WTC11 (cell line): ENCODE data around the gene ELMO3. TPM values are rescaled to one million over a fixed set of nuclear protein-coding genes. Genes with fewer than 3 reads are reported as not detected.
A peak's percentile ranks its signal among the peaks of the same experiment; 100 is the strongest.

ENCODE experiments used
- CDX4 ChIP-seq: fragments of 250-450 bp; sonication (Bioruptor Pico); IDR thresholded peaks from 2 replicates; pipeline ENCODE4 v1.9.0; 2021; ENCODE audit warnings: moderate library complexity, mild to moderate bottlenecking, inconsistent platforms, borderline replicate concordance
- CREB1 ChIP-seq: sonication (generic); formaldehyde crosslinking; IDR thresholded peaks from 2 replicates; pipeline ENCODE4 v1.8.0; 2023; ENCODE audit warnings: mild to moderate bottlenecking, missing genetic modification reagents
- ELF4 ChIP-seq: sonication (generic); formaldehyde crosslinking; IDR thresholded peaks from 2 replicates; pipeline ENCODE4 v1.8.1; 2022; ENCODE audit warnings: low read depth, mild to moderate bottlenecking, moderate library complexity, missing genetic modification reagents
- ESRRA ChIP-seq: sonication (generic); formaldehyde crosslinking; IDR thresholded peaks from 2 replicates; pipeline ENCODE4 v1.8.1; 2022; ENCODE audit warnings: mild to moderate bottlenecking, missing genetic modification reagents, borderline replicate concordance
- ETV6 ChIP-seq: sonication (generic); formaldehyde crosslinking; IDR thresholded peaks from 2 replicates; pipeline ENCODE4 v1.8.1; 2022; ENCODE audit warnings: mild to moderate bottlenecking, missing genetic modification reagents
- FOXP1 ChIP-seq: sonication (generic); formaldehyde crosslinking; IDR thresholded peaks from 2 replicates; pipeline ENCODE4 v1.8.0; 2022; ENCODE audit warnings: missing genetic modification reagents, mild to moderate bottlenecking, moderate library complexity, borderline replicate concordance
- JAZF1 ChIP-seq: fragments of 250-450 bp; sonication (Bioruptor Pico); IDR thresholded peaks from 2 replicates; pipeline ENCODE4 v1.9.0; 2021; ENCODE audit warnings: moderate library complexity, mild to moderate bottlenecking, inconsistent platforms
- MXD4 ChIP-seq: fragments of 250-450 bp; sonication (Bioruptor Pico); IDR thresholded peaks from 2 replicates; pipeline ENCODE4 v1.8.0; 2021; ENCODE audit warnings: mild to moderate bottlenecking, moderate library complexity, borderline replicate concordance
- NR1H2 ChIP-seq: sonication (generic); formaldehyde crosslinking; IDR thresholded peaks from 2 replicates; pipeline ENCODE4 v1.9.0; 2021; ENCODE audit warnings: mild to moderate bottlenecking, moderate library complexity, missing genetic modification reagents
- TEAD4 ChIP-seq: sonication (generic); formaldehyde crosslinking; IDR thresholded peaks from 2 replicates; pipeline ENCODE4 v1.8.0; 2022; ENCODE audit warnings: mild to moderate bottlenecking, missing genetic modification reagents
- USF1 ChIP-seq: sonication (generic); formaldehyde crosslinking; IDR thresholded peaks from 2 replicates; pipeline ENCODE4 v1.8.0; 2022; ENCODE audit warnings: mild to moderate bottlenecking, missing genetic modification reagents
- ZNF121 ChIP-seq: sonication (generic); formaldehyde crosslinking; IDR thresholded peaks from 2 replicates; pipeline ENCODE4 v1.8.0; 2023; ENCODE audit warnings: missing genetic modification reagents
- ZNF219 ChIP-seq: sonication (generic); formaldehyde crosslinking; IDR thresholded peaks from 2 replicates; pipeline ENCODE4 v1.8.0; 2023; ENCODE audit warnings: missing genetic modification reagents, mild to moderate bottlenecking, borderline replicate concordance
- ZNF232 ChIP-seq: sonication (generic); formaldehyde crosslinking; IDR thresholded peaks from 2 replicates; pipeline ENCODE4 v1.8.0; 2022; ENCODE audit warnings: mild to moderate bottlenecking, missing genetic modification reagents
- ZNF416 ChIP-seq: fragments of 250-450 bp; sonication (Bioruptor Pico); IDR thresholded peaks from 2 replicates; pipeline ENCODE4 v1.9.0; 2021; ENCODE audit warnings: mild to moderate bottlenecking, inconsistent platforms
- total RNA-seq: library from RNA; stranded (reverse); gene quantifications from 3 replicates; pipeline ENCODE4 v1.2.3, GENCODE V29; 2021
- TF ChIP-seq, protein P1 (sequence below): sonication (generic); formaldehyde crosslinking; IDR thresholded peaks from 2 replicates; pipeline ENCODE4 v1.8.0; 2023; ENCODE audit warnings: missing genetic modification reagents, mild to moderate bottlenecking, borderline replicate concordance
- TF ChIP-seq, protein P2 (sequence below): fragments of 200-600 bp; IDR thresholded peaks from 2 replicates; pipeline ENCODE4 v1.8.0; 2022; ENCODE audit warnings: antibody characterized with exemption
- TF ChIP-seq, protein P3 (sequence below): sonication (generic); formaldehyde crosslinking; IDR thresholded peaks from 2 replicates; pipeline ENCODE4 v1.8.1; 2022; ENCODE audit warnings: mild to moderate bottlenecking, missing genetic modification reagents, moderate library complexity, borderline replicate concordance
- TF ChIP-seq, protein P4 (sequence below): sonication (generic); formaldehyde crosslinking; IDR thresholded peaks from 2 replicates; pipeline ENCODE4 v1.8.1; 2023; ENCODE audit warnings: mild to moderate bottlenecking, missing genetic modification reagents, moderate library complexity
- TF ChIP-seq, protein P5 (sequence below): sonication (generic); formaldehyde crosslinking; IDR thresholded peaks from 2 replicates; pipeline ENCODE4 v1.8.0; 2023; ENCODE audit warnings: missing genetic modification reagents
- TF ChIP-seq, protein P6 (sequence below): sonication (generic); formaldehyde crosslinking; IDR thresholded peaks from 2 replicates; pipeline ENCODE4 v1.8.1; 2023; ENCODE audit warnings: mild to moderate bottlenecking, missing genetic modification reagents, moderate library complexity
- TF ChIP-seq, protein P7 (sequence below): sonication (generic); formaldehyde crosslinking; IDR thresholded peaks from 2 replicates; pipeline ENCODE4 v1.8.0; 2022; ENCODE audit warnings: mild to moderate bottlenecking, missing genetic modification reagents
- TF ChIP-seq, protein P8 (sequence below): fragments of 250-450 bp; sonication (Bioruptor Pico); conservative IDR thresholded peaks from 2 replicates; pipeline ENCODE4 v1.9.0; 2021; ENCODE audit warnings: mild to moderate bottlenecking

Gene ELMO3
- total RNA-seq, 1 experiment from 2014 or later = 13.6 TPM

DNA sequence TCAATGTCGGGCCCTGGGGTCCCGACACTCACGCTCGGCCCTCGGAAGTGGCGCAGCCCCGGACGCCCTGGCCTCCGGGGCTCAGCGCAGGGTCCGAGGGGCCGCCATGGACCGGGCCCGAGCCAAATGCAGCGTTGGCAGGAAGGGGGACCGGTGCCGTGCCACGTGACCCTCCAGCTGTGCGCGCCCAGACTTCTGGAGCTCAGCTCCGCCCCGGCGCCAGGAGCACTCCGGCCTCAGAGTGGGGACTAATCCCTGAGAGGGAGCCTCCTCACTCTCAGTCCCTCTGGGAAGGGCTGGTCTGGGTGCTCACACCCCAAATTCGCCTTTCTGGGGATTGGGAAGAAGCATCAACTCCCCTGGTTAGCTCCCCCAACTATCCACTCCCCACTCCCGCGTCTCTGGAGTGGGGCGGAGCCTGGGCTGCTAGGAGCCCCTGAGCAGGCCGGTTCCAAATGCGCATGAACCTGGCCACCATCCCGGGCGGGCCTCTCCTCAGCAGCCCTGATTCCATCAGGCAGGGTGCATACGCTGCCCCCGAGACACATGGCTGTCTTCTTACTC is 48.0 kb upstream of the ELMO3 start, which contains the start of gene B3GNT9 (continued):
- TF ChIP-seq ZNF416 (CRISPR knock-in tag) (no peak), ELF4 (no peak), ETV6 (no peak), ZNF219 (CRISPR knock-in tag) (0 out of 2 replicates have a peak, but pooled peaks have one; percentile 0), ZNF232 (CRISPR knock-in tag) (no peak), ZNF121 (CRISPR knock-in tag) (no peak), CREB1 (0 out of 2 replicates have a peak, but pooled peaks have one; percentile 22), USF1 (peak; percentile 96), MXD4 (CRISPR knock-in tag) (no peak), ESRRA (CRISPR knock-in tag) (0 out of 2 replicates have a peak, but pooled peaks have one; percentile 68), JAZF1 (no peak), TEAD4 (CRISPR knock-in tag) (no peak), FOXP1 (no peak), NR1H2 (CRISPR knock-in tag) (no peak), CDX4 (CRISPR knock-in tag) (no peak)
- TF ChIP-seq, protein P1, sequence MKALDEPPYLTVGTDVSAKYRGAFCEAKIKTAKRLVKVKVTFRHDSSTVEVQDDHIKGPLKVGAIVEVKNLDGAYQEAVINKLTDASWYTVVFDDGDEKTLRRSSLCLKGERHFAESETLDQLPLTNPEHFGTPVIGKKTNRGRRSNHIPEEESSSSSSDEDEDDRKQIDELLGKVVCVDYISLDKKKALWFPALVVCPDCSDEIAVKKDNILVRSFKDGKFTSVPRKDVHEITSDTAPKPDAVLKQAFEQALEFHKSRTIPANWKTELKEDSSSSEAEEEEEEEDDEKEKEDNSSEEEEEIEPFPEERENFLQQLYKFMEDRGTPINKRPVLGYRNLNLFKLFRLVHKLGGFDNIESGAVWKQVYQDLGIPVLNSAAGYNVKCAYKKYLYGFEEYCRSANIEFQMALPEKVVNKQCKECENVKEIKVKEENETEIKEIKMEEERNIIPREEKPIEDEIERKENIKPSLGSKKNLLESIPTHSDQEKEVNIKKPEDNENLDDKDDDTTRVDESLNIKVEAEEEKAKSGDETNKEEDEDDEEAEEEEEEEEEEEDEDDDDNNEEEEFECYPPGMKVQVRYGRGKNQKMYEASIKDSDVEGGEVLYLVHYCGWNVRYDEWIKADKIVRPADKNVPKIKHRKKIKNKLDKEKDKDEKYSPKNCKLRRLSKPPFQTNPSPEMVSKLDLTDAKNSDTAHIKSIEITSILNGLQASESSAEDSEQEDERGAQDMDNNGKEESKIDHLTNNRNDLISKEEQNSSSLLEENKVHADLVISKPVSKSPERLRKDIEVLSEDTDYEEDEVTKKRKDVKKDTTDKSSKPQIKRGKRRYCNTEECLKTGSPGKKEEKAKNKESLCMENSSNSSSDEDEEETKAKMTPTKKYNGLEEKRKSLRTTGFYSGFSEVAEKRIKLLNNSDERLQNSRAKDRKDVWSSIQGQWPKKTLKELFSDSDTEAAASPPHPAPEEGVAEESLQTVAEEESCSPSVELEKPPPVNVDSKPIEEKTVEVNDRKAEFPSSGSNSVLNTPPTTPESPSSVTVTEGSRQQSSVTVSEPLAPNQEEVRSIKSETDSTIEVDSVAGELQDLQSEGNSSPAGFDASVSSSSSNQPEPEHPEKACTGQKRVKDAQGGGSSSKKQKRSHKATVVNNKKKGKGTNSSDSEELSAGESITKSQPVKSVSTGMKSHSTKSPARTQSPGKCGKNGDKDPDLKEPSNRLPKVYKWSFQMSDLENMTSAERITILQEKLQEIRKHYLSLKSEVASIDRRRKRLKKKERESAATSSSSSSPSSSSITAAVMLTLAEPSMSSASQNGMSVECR (CRISPR knock-in tag) = peak; percentile 62; the same call in 1 of the 2 replicates
- TF ChIP-seq, protein P2, sequence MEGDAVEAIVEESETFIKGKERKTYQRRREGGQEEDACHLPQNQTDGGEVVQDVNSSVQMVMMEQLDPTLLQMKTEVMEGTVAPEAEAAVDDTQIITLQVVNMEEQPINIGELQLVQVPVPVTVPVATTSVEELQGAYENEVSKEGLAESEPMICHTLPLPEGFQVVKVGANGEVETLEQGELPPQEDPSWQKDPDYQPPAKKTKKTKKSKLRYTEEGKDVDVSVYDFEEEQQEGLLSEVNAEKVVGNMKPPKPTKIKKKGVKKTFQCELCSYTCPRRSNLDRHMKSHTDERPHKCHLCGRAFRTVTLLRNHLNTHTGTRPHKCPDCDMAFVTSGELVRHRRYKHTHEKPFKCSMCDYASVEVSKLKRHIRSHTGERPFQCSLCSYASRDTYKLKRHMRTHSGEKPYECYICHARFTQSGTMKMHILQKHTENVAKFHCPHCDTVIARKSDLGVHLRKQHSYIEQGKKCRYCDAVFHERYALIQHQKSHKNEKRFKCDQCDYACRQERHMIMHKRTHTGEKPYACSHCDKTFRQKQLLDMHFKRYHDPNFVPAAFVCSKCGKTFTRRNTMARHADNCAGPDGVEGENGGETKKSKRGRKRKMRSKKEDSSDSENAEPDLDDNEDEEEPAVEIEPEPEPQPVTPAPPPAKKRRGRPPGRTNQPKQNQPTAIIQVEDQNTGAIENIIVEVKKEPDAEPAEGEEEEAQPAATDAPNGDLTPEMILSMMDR = no peak
- TF ChIP-seq, protein P3, sequence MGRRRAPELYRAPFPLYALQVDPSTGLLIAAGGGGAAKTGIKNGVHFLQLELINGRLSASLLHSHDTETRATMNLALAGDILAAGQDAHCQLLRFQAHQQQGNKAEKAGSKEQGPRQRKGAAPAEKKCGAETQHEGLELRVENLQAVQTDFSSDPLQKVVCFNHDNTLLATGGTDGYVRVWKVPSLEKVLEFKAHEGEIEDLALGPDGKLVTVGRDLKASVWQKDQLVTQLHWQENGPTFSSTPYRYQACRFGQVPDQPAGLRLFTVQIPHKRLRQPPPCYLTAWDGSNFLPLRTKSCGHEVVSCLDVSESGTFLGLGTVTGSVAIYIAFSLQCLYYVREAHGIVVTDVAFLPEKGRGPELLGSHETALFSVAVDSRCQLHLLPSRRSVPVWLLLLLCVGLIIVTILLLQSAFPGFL (CRISPR knock-in tag) = 0 out of 2 replicates have a peak, but pooled peaks have one; percentile 18
- TF ChIP-seq, protein P4, sequence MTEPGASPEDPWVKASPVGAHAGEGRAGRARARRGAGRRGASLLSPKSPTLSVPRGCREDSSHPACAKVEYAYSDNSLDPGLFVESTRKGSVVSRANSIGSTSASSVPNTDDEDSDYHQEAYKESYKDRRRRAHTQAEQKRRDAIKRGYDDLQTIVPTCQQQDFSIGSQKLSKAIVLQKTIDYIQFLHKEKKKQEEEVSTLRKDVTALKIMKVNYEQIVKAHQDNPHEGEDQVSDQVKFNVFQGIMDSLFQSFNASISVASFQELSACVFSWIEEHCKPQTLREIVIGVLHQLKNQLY (CRISPR knock-in tag) = no peak
- TF ChIP-seq, protein P5, sequence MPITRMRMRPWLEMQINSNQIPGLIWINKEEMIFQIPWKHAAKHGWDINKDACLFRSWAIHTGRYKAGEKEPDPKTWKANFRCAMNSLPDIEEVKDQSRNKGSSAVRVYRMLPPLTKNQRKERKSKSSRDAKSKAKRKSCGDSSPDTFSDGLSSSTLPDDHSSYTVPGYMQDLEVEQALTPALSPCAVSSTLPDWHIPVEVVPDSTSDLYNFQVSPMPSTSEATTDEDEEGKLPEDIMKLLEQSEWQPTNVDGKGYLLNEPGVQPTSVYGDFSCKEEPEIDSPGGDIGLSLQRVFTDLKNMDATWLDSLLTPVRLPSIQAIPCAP (CRISPR knock-in tag) = no peak
- TF ChIP-seq, protein P6, sequence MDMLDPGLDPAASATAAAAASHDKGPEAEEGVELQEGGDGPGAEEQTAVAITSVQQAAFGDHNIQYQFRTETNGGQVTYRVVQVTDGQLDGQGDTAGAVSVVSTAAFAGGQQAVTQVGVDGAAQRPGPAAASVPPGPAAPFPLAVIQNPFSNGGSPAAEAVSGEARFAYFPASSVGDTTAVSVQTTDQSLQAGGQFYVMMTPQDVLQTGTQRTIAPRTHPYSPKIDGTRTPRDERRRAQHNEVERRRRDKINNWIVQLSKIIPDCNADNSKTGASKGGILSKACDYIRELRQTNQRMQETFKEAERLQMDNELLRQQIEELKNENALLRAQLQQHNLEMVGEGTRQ (CRISPR knock-in tag) = peak; percentile 96
- TF ChIP-seq, protein P7, sequence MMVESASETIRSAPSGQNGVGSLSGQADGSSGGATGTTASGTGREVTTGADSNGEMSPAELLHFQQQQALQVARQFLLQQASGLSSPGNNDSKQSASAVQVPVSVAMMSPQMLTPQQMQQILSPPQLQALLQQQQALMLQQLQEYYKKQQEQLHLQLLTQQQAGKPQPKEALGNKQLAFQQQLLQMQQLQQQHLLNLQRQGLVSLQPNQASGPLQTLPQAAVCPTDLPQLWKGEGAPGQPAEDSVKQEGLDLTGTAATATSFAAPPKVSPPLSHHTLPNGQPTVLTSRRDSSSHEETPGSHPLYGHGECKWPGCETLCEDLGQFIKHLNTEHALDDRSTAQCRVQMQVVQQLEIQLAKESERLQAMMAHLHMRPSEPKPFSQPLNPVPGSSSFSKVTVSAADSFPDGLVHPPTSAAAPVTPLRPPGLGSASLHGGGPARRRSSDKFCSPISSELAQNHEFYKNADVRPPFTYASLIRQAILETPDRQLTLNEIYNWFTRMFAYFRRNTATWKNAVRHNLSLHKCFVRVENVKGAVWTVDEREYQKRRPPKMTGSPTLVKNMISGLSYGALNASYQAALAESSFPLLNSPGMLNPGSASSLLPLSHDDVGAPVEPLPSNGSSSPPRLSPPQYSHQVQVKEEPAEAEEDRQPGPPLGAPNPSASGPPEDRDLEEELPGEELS = peak; percentile 65; the same call in 1 of the 2 replicates
- TF ChIP-seq, protein P8, sequence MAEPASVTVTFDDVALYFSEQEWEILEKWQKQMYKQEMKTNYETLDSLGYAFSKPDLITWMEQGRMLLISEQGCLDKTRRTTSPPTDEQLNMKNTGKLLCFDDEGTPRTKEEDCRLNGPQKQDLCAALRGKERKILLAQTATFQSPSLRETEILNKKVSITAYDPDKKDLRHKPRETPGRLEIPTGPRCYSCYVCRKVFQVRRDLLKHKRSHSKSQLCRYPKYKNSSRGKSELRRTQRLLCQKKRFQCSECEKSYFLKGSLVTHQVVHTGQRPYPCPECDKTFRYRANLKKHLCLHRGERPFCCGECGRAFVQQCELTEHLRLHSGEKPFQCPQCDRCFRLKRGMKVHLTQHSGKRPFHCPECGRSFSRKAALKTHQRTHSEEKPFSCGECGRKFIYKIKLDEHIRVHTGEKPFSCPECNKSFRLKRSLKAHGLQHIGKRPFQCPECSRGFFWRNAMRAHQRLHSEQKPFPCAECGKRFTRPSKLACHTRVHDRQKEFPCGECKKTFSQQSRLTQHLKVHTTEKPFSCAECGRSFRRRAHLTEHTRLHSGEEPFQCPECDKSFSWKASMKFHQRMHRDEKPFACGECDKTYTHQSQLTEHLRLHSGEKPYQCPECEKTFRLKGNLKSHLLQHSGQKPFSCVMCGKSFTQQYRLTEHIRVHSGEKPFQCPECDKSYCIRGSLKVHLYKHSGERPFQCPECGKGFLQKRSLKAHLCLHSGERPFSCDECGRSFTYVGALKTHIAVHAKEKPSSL (CRISPR knock-in tag) = no peak
